Ectodermal cell (in vitro differentiated cells): ENCODE measurements around the gene CHFR.
"Not testable (repeated sequence)": the region's sequence is repeated elsewhere in the genome, so short reads cannot be mapped to it uniquely, and the experiment has no call there.

Source experiments
- H3K27ac ChIP-seq: 2 replicates; pipeline ENCODE4 v1.7.0; 2013; ENCODE audit warnings: mild to moderate bottlenecking, low read depth, low read length; ENCODE audit not compliant: insufficient read depth, poor library complexity, severe bottlenecking
- H3K27me3 ChIP-seq: 2 replicates; pipeline ENCODE4 v1.7.0; 2013; ENCODE audit warnings: mild to moderate bottlenecking, low read length; ENCODE audit not compliant: insufficient read depth, control insufficient read depth, poor library complexity, severe bottlenecking
- H3K36me3 ChIP-seq: one replicate; pipeline ENCODE4 v1.7.0; 2013; ENCODE audit warnings: low read length; ENCODE audit not compliant: control insufficient read depth, insufficient read depth
- H3K4me1 ChIP-seq: one replicate; pipeline ENCODE4 v1.7.0; 2013; ENCODE audit warnings: low read length; ENCODE audit not compliant: control insufficient read depth, insufficient read depth
- H3K4me3 ChIP-seq: 2 replicates; pipeline ENCODE4 v1.7.0; 2013; ENCODE audit warnings: low read depth, low read length, control low read depth; ENCODE audit not compliant: insufficient read depth
- H3K9me3 ChIP-seq: 2 replicates; pipeline ENCODE4 v1.7.0; 2013; ENCODE audit warnings: mild to moderate bottlenecking, low read length, moderate library complexity; ENCODE audit not compliant: control insufficient read depth
- whole genome bisulfite sequencing, 2 experiments: methylation state at CpG; one replicate each; pipeline ENCODE4 v1.1.7; 2013; ENCODE audit warnings: missing lambda C conversion rate in 2 of 2; 5-methylcytosine and 5-hydroxymethylcytosine counted together

CHFR gene

DNA sequence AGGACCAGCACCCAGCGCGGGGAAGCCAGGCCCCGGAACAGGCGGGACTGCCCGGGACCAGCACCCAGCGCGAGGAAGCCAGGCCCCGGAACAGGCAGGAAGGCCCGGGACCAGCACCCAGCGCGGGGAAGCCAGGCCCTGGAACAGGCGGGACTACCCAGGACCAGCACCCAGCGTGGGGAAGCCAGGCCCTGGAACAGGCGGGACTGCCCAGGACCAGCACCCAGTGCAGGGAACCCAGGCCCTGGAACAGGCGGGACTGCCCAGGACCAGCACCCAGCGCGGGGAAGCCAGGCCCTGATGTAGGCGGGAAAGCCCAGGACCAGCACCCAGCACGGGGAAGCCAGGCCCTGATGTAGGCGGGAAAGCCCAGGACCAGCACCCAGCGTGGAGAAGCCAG, 12.8 kb downstream of the CHFR start:
- peaks cover 20% of the 10 kb centered on the region for H3K36me3 ChIP-seq
- H3K4me3 ChIP-seq, H3K27ac ChIP-seq, H3K4me1 ChIP-seq, H3K9me3 ChIP-seq, H3K27me3 ChIP-seq: not testable (repeated sequence)
- 90 to 93% methylated on average over 21 of the region's 21 CpGs for WGBS, 2 experiments

- H3K27me3 ChIP-seq, result no peaks in the 10 kb centered on the region
- 96% methylated on average over 11 of the region's 11 CpGs for WGBS, 2 experiments
- no peaks in the 10 kb centered on the region for H3K4me1 ChIP-seq
- no peak overlapping the region for H3K4me3 ChIP-seq
- H3K36me3 ChIP-seq, result peaks cover 24% of the 10 kb centered on the region
- H3K9me3 ChIP-seq, result no peaks in the 10 kb centered on the region
- H3K27ac ChIP-seq, result no peak overlapping the region
These were observed 13.2 kb downstream of the CHFR start for GRCh38 chr12:132874175-132874574.

DNA sequence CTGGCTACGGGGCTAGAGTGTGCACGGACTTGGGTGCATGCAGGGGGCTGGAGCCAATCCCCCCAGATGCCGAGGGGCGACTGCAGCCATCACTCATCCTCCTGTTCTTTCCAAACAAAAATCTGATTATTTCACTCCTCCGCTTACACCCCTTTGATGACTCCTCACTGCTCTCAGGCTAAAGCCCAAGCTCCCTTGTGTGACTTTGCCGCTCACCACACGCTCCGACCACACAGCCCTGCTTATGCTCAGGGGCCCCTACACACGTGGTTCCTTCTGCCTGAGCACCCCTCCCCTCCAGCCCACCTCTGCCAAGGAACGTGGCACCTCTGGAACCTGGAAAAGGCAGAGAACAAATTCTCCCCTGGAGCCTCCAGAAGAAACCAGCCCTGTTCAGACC, 13.7 kb downstream of the CHFR start:
- Histone ChIP-seq H3K36me3 (peaks cover 24% of the 10 kb centered on the region), H3K27ac (no peak overlapping the region), H3K4me3 (no peak overlapping the region), H3K4me1 (no peaks in the 10 kb centered on the region), H3K27me3 (no peaks in the 10 kb centered on the region), H3K9me3 (no peaks in the 10 kb centered on the region)
- 95% methylated on average over 10 of the region's 10 CpGs for WGBS, 2 experiments

DNA sequence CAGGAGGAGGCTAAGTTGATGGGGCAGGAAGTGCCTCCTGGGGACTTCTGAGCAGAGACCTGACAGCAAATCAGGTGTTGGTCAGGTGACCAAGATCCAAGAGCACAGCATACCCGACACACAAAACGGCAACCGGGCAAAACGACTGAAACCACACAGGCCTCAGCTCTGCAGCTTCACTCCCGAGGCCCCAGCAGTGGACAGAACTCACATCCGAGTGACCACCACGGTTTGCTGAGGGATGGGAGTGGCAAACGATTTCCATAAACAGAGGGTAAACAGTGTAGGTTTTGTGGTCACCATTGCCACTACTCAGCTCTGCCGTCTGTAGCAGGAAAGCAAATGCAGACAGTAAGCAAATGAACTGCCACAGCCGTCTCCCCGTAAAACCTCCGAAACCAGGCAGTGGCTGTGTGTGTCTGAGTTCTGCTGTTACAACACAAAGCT, 14.4 kb downstream of the CHFR start:
- no peaks in the 10 kb centered on the region for H3K9me3 ChIP-seq
- no peak overlapping the region for H3K27ac ChIP-seq
- no peaks in the 10 kb centered on the region for H3K27me3 ChIP-seq
- peaks cover 24% of the 10 kb centered on the region for H3K36me3 ChIP-seq
- H3K4me3 ChIP-seq, result no peak overlapping the region
- 93% methylated on average over 12 of the region's 12 CpGs for WGBS, 2 experiments
- H3K4me1 ChIP-seq, result no peaks in the 10 kb centered on the region

GRCh38 chr12:132872073-132872855, 15.1 kb downstream of the CHFR start:
- Histone ChIP-seq H3K4me3 (no peak overlapping the region), H3K4me1 (no peaks in the 10 kb centered on the region), H3K27me3 (no peaks in the 10 kb centered on the region), H3K27ac (no peak overlapping the region), H3K36me3 (peaks cover 24% of the 10 kb centered on the region), H3K9me3 (no peaks in the 10 kb centered on the region)
- 92% methylated on average over 21 of the region's 21 CpGs for WGBS, 2 experiments

DNA sequence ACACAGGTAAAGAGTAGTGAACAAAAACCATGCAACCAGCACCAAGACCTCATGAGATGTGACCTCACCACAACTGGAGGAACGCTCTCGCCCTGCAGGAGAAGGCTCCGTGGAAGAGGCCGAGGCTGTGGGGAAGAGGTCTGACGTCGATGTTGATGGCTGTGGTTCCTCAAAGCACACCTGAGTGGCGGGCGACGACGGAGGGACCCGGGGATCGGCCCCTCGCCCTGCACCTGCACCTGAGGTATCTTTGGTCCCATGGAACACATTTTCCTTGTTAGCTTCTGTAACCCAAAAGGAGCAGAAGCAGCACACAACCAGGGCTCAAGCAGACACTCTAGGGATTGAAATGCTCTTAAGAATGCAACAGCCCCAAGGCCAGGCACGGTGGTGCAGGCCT, 17.9 kb downstream of the CHFR start:
- Histone ChIP-seq H3K36me3 (peaks cover 19% of the 10 kb centered on the region), H3K9me3 (no peaks in the 10 kb centered on the region), H3K27ac (no peak overlapping the region), H3K4me3 (no peak overlapping the region), H3K27me3 (no peaks in the 10 kb centered on the region), H3K4me1 (no peaks in the 10 kb centered on the region)
- 95 to 96% methylated on average over 14 of the region's 14 CpGs for WGBS, 2 experiments

- Histone ChIP-seq H3K27ac (no peak overlapping the region), H3K27me3 (no peaks in the 10 kb centered on the region), H3K9me3 (no peaks in the 10 kb centered on the region), H3K36me3 (peaks cover 14% of the 10 kb centered on the region), H3K4me3 (no peak overlapping the region), H3K4me1 (no peaks in the 10 kb centered on the region)
- WGBS, 2 experiments, result 95 to 97% methylated on average over 14 of the region's 14 CpGs
These were observed 21.1 kb downstream of the CHFR start for GRCh38 chr12:132866251-132866828.

DNA sequence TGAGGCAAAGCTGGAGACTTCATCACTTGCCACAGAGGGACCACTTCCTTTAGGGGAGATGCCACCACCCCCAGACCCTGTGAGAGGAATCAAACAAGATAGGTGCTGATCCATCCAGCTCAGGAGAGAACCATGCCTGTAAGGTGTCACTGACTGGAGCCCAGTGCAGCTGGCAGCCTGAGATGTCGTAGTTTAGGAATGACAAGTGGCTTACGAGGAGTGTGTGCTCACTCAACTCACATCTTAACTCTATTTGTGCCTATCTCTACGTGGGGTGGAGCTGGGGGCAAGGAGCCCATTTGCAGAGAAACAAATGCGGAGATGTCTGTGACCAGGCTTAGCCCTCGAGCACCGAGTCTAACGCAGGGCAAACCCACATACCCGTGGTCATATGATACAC, 25.8 kb downstream of the CHFR start:
- Histone ChIP-seq H3K36me3 (peaks cover 6% of the 10 kb centered on the region), H3K4me3 (no peak overlapping the region), H3K9me3 (no peaks in the 10 kb centered on the region), H3K27ac (no peak overlapping the region), H3K4me1 (no peaks in the 10 kb centered on the region), H3K27me3 (no peaks in the 10 kb centered on the region)
- 95 to 96% methylated on average over 8 of the region's 8 CpGs for WGBS, 2 experiments

DNA sequence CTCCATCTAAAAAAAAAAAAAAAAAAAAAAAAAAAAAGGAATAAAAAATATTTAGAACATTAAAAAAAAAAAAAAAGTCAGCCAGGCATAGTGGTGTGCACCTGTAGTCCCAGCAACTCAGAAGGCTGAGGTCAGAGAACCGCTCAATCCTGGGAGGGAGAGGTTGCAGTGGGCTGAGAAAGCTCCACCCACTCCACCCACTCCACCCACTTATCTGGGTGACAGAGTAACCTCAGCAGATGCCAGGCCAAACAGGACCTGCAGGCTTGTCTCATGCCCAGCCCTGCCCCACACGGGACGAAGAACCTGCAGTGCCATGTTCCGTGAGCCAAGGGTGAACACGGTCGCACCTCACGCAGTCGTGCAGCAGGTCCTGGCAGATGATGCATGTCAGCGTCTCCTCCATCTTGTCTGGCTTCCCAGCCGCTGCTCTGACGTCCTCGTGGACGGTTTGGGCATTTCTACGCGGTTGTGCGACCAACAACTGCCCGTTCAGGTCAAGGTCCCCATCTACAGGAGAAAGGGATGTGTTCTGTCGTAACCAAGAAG, 28.6 kb downstream of the CHFR start:
- Histone ChIP-seq H3K4me3 (no peak overlapping the region), H3K27ac (no peak overlapping the region), H3K4me1 (no peaks in the 10 kb centered on the region), H3K36me3 (peaks cover 12% of the 10 kb centered on the region), H3K9me3 (no peaks in the 10 kb centered on the region), H3K27me3 (no peaks in the 10 kb centered on the region)
- 92 to 93% methylated on average over 18 of the region's 18 CpGs for WGBS, 2 experiments

GRCh38 chr12:132857019-132857418, 30.4 kb downstream of the CHFR start:
- H3K27me3 ChIP-seq, H3K27ac ChIP-seq, H3K9me3 ChIP-seq, H3K4me3 ChIP-seq, H3K4me1 ChIP-seq: not testable (repeated sequence)
- WGBS, 2 experiments, result 91 to 92% methylated on average over 21 of the region's 21 CpGs
- H3K36me3 ChIP-seq, result peaks cover 12% of the 10 kb centered on the region
